Activated CD4-positive, alpha-beta T cell treated with anti-CD3 and anti-CD28 coated beads, Interleukin-2, amount 50 U/mL, for 16 hours (primary cell): ENCODE measurements around the gene FAM120AOS.
"Not testable (repeated sequence)": the region's sequence is repeated elsewhere in the genome, so short reads cannot be mapped to it uniquely, and the experiment has no call there.

Experiments
- DNase-seq: peaks from one replicate; pipeline ENCODE4 v3.0.0-alpha.2; 2020

FAM120AOS gene

GRCh38 chr9:93466416-93467061, 13.2 kb upstream of the FAM120AOS start:
- DNase-seq, result no peak

GRCh38 chr9:93465855-93466254, 12.5 kb upstream of the FAM120AOS start:
- DNase-seq, result no peak

- DNase-seq, result no peak
These were observed 11.5 kb upstream of the FAM120AOS start for GRCh38 chr9:93464876-93465275.

GRCh38 chr9:93464395-93464794, 11.0 kb upstream of the FAM120AOS start:
- DNase-seq, result no peak

- DNase-seq, result peak; percentile 55
These were observed 10.4 kb upstream of the FAM120AOS start for GRCh38 chr9:93463638-93464248.

- no peak for DNase-seq
These were observed 8.4 kb upstream of the FAM120AOS start for GRCh38 chr9:93461821-93462220.

GRCh38 chr9:93461414-93461743, 8.0 kb upstream of the FAM120AOS start:
- no peak for DNase-seq

- DNase-seq, result no peak
These were observed 7.5 kb upstream of the FAM120AOS start for GRCh38 chr9:93460689-93461413.

- no peak for DNase-seq
These were observed 6.1 kb upstream of the FAM120AOS start for GRCh38 chr9:93459432-93459847.

GRCh38 chr9:93458712-93459111, 5.3 kb upstream of the FAM120AOS start:
- no peak for DNase-seq

GRCh38 chr9:93457006-93457405, 3.6 kb upstream of the FAM120AOS start:
- no peak for DNase-seq

GRCh38 chr9:93456504-93456903, 3.1 kb upstream of the FAM120AOS start:
- no peak for DNase-seq

- DNase-seq, result no peak
These were observed 2.6 kb upstream of the FAM120AOS start for GRCh38 chr9:93456022-93456421.

GRCh38 chr9:93452710-93453046, 703 bp downstream of the FAM120AOS start:
- no peak for DNase-seq

- DNase-seq, result no peak
These were observed 1.3 kb downstream of the FAM120AOS start for GRCh38 chr9:93451849-93452709.

GRCh38 chr9:93450945-93451815, 2.2 kb downstream of the FAM120AOS start, which contains the start of gene FAM120A:
FAM120A (plus strand) TSS chr9:93451685; CDS start chr9:93451916, 231 bp downstream.
- DNase-seq, result peak; percentile 75

- no peak for DNase-seq
These were observed 5.7 kb downstream of the FAM120AOS start for GRCh38 chr9:93447655-93448054.

GRCh38 chr9:93446073-93446472, 7.3 kb downstream of the FAM120AOS start:
- DNase-seq, result no peak

- no peak for DNase-seq
These were observed 12.3 kb downstream of the FAM120AOS start for GRCh38 chr9:93440896-93441580.

GRCh38 chr9:93439301-93439700, 14.1 kb downstream of the FAM120AOS start:
- not testable (repeated sequence) for DNase-seq

GRCh38 chr9:93437996-93438395, 15.4 kb downstream of the FAM120AOS start:
- no peak for DNase-seq
